ENCODE measurements around the gene SH3YL1.

DNA sequence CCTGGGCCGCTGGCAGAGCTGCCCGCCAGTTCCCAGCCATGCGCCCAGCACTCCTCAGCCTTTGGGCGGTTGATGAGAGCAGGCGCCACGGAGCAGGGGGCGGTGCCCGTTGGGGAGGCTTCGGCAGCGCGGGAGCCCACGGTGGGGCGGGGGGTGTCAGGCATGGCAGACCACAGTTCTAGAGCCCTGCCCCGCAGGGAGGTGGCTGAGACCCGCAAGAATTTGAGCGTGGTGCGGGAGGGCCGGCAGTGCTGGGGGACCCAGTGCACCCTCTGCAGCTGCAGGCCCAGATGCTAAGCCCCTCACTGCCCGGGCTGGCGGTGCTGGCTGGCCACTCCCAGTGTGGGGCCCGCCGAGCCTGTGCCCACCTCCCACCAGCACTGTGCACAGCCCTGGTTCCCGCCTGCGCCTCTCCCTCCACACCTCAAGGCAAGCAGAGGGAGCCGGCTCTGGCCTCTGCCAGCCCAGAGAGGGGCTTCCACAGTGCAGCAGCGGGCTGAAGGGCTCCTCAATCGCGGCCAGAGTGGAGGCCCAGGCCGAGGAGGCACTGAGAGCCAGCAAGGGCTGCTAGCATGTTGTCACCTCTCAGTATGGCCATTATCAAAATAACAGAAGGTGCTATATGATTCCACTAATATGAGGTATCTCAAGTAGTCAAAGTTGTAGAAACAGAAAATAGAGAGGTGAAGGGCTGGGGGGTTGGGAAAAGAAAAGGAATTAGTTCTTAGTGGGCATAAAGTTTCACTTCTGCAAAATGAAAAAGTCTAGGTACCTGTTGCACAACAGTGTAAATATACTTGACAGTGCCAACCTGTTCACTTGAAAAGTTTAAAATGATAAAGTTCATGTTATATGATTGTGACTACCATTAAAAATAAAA is 72.3 kb downstream of the SH3YL1 start:
- TF ChIP-seq TAF1 (IDR thresholded peaks at IDR 0.05; ENCODE audit: low read depth, low read length) (no peak), POLR2A (IDR thresholded peaks at IDR 0.05; ENCODE audit: low read depth, low read length) (no peak), POU2F2 (IDR thresholded peaks at IDR 0.05; ENCODE audit: low read depth, low read length) (no peak), POLR2AphosphoS5 (IDR thresholded peaks at IDR 0.05; ENCODE audit: low read depth, low read length) (no peak)

All from GM12891 (cell line).